Measurements from ENCODE around the gene CHRM2.

Gene CHRM2

DNA sequence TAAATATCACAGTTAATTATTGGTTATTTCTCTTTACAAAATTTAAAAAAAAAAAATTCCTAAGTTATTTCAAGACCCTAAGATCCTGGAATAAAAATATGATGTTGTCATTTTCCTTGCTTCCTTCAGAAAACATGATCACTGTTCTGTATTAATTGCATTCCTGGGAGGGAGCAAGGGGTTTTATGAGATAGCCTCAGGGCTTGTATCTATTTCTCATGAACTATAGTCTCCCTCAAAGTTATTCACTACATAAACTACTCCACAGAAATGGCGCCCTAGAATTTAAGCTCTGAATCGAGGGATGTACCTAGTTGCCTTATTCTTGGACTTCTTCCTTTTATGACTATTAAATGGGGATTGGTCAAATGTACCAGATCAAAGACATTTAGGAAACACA, 170.3 kb downstream of the CHRM2 start:
- no peak for DNase-seq

DNA sequence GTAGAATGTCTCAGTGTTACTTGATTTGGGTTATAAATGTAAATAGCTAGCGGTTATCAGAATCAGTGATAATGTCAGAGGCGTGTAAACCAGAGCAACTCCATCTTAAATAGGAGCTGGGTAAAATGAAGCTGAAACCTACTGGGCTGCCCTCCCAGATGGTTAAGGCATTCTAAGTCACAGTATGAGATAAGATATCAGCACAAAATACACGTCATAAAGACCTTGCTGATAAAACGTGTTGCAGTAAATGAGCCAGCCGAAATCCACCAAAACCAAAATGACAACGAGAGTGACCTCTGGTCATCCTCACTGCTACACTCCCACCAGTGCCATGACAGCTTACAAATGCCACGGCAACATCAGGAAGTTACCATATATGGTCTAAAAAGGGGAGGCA, 172.3 kb downstream of the CHRM2 start:
- DNase-seq, result no peak

DNA sequence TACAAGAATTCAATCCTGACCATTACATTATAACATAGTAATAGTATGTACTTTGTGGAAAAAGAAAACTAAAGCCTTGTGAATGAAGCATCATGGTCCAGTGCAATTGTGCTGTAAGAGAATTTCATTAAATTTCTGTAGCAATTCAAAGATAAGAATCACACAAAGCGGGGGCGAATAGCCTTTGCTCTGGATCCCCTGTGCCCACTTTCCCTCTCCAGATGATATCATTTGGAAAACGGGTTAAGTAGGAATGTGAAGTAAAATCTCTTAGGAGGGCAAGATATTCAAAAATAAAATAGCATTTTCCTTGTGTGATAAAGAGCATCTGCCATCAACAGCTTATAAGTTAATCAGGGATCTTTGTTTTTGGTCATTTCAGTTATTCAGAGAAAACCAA, 177.1 kb downstream of the CHRM2 start:
- no peak for DNase-seq

GRCh38 chr7:137069249-137069963, 201.0 kb downstream of the CHRM2 start:
- DNase-seq, result no peak
